Fibroblast of villous mesenchyme (primary cell): Measurements from ENCODE around the gene TNIK. TPM values are rescaled to one million over a fixed set of nuclear protein-coding genes. Genes with fewer than 3 reads are reported as not detected.

Experiments
- DNase-seq: peaks from one replicate; pipeline ENCODE4 v3.0.0-alpha.2; 2010; ENCODE audit warnings: low read depth
- H3K4me3 ChIP-seq: 2 replicates; pipeline ENCODE4 v1.5.1; 2011; ENCODE audit warnings: low read depth, mild to moderate bottlenecking, low read length
- CTCF ChIP-seq: IDR thresholded peaks from 2 replicates; pipeline ENCODE4 v1.5.1; 2012; ENCODE audit warnings: low read depth, mild to moderate bottlenecking, low read length; ENCODE audit not compliant: insufficient read depth
- total RNA-seq: library from RNA; depleted of rRNA; stranded (reverse); fragments of >200 nt; gene quantifications from 2 replicates; pipeline ENCODE4 v1.2.3, GENCODE V29; 2012

TNIK gene
- total RNA-seq, 1 donor: 5.2 TPM

GRCh38 chr3:171142985-171143384, 317.2 kb downstream of the TNIK start:
- peak; percentile 54 for DNase-seq
- H3K4me3 ChIP-seq: no peak overlapping the region
- no peak for TF ChIP-seq CTCF

DNA sequence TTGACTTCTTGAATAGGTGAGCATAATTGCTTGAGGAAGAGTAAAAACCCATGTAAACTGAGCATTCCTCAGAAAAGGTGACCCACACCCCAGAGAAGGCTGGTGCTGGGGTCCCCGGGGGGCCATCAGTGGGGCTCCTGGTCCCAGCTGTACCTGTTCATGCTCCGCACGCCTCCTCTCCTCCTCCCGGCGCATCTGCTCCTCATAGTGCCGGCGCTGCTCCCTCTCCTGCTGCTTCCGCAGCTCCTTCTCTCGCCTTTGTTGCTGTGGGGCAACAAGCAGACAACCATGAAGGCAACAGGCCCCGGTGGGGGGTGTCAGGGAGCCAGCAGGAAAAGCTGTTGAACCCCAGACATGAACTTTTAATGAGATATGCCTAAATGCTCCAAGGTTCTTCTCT, 320.0 kb downstream of the TNIK start:
- no peak for TF ChIP-seq CTCF
- no peak for DNase-seq

GRCh38 chr3:171138027-171138426, 322.2 kb downstream of the TNIK start:
- TF ChIP-seq CTCF: no peak

More for the DNA sequence above, 320.0 kb downstream of the TNIK start:
- H3K4me3 ChIP-seq: no peak overlapping the region

GRCh38 chr3:171135549-171135948, 324.7 kb downstream of the TNIK start:
- no peak for TF ChIP-seq CTCF
- DNase-seq: peak; percentile 63

More at GRCh38 chr3:171138027-171138426, 322.2 kb downstream of the TNIK start:
- no peak for DNase-seq
- H3K4me3 ChIP-seq: no peak overlapping the region

GRCh38 chr3:171133796-171134569, 326.2 kb downstream of the TNIK start:
- no peak overlapping the region for H3K4me3 ChIP-seq
- no peak for TF ChIP-seq CTCF
- no peak for DNase-seq

More at GRCh38 chr3:171135549-171135948, 324.7 kb downstream of the TNIK start:
- H3K4me3 ChIP-seq: no peak overlapping the region

- DNase-seq: no peak
- no peak for TF ChIP-seq CTCF
- no peak overlapping the region for H3K4me3 ChIP-seq
Observed at GRCh38 chr3:171133337-171133736, 326.9 kb downstream of the TNIK start.
